Endothelial cell of umbilical vein (primary cell): Measurements from ENCODE around the gene MED13.

ENCODE experiments used
- GATA2 ChIP-seq: IDR thresholded peaks from 2 replicates; pipeline ENCODE4 v1.7.0; 2011; ENCODE audit warnings: low read depth, mild to moderate bottlenecking, moderate library complexity, mixed read lengths, low read length; ENCODE audit not compliant: insufficient read length, insufficient read depth
- MYC ChIP-seq: IDR thresholded peaks from one replicate; pipeline ENCODE4 v1.6.1; 2011; ENCODE audit warnings: mild to moderate bottlenecking, low read depth, low read length
- POLR2A ChIP-seq: IDR thresholded peaks from 2 replicates; pipeline ENCODE4 v1.6.1; 2012; ENCODE audit warnings: low read depth, mild to moderate bottlenecking, control low read depth, low read length
- POLR2AphosphoS5 ChIP-seq: IDR thresholded peaks from 2 replicates; pipeline ENCODE4 v1.6.1; 2012; ENCODE audit warnings: low read depth, mild to moderate bottlenecking, control low read depth, low read length, moderate library complexity; ENCODE audit not compliant: insufficient read depth
- TF ChIP-seq, protein P1 (sequence below), 2 donors: IDR thresholded peaks; 1 replicate in 1 of 2; 2 replicates in 1 of 2; pipeline ENCODE4 v1.5.1; 2011; ENCODE audit warnings: low read length in 2 of 2, mild to moderate bottlenecking in 2 of 2, moderate library complexity in 2 of 2, control low read depth in 1 of 2, inconsistent platforms in 1 of 2, low read depth in 1 of 2; ENCODE audit not compliant: insufficient read depth in 1 of 2; ENCODE audit errors: extremely low read depth in 1 of 2

DNA sequence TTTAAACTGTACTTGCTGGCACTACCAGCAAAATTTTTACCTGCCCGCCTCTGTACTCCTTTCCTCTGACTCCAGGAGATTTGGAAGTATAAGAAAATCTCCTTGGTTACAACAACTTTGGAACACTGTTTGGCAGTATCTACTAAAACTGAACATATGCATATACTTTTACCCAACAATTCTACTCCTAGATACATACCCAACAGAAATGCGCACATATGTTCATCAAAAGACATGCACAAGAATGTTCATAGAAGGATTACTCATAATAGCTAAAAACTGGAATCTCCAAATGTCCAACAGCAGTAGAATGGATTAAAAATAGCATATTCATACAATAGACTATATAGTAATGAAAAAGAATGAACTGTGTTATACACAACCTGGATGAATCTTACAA is 21.7 kb upstream of the MED13 start:
- TF ChIP-seq, protein P1, sequence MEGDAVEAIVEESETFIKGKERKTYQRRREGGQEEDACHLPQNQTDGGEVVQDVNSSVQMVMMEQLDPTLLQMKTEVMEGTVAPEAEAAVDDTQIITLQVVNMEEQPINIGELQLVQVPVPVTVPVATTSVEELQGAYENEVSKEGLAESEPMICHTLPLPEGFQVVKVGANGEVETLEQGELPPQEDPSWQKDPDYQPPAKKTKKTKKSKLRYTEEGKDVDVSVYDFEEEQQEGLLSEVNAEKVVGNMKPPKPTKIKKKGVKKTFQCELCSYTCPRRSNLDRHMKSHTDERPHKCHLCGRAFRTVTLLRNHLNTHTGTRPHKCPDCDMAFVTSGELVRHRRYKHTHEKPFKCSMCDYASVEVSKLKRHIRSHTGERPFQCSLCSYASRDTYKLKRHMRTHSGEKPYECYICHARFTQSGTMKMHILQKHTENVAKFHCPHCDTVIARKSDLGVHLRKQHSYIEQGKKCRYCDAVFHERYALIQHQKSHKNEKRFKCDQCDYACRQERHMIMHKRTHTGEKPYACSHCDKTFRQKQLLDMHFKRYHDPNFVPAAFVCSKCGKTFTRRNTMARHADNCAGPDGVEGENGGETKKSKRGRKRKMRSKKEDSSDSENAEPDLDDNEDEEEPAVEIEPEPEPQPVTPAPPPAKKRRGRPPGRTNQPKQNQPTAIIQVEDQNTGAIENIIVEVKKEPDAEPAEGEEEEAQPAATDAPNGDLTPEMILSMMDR (IDR thresholded peaks at IDR 0.05; ENCODE audit: extremely low read depth in 1 of 2, insufficient read depth in 1 of 2, low read depth in 1 of 2, low read length in 2 of 2) = no peak
- TF ChIP-seq GATA2 (no peak), MYC (no peak), POLR2AphosphoS5 (no peak), POLR2A (no peak)
